ENCODE data around the gene MORC2. TPM values are rescaled to one million over a fixed set of nuclear protein-coding genes. Genes with fewer than 3 reads are reported as not detected.

The MORC2 gene
- total and polyA plus RNA-seq, 4 donors: 4.2 to 12.0 (median 9.8) TPM

- Histone ChIP-seq H3K27ac (ENCODE audit: low read depth in 1 of 2, low read length in 2 of 2) (no peak overlapping the region), H3K4me3 (ENCODE audit: low read depth in 1 of 3, low read length in 3 of 3) (no peak overlapping the region), H3K27me3 (ENCODE audit: control insufficient read depth in 4 of 4, insufficient read depth in 4 of 4, low read length in 3 of 4) (no peaks in the 10 kb centered on the region), H3K9me3 (ENCODE audit: control insufficient read depth in 4 of 4, low read length in 3 of 4) (no peaks in the 10 kb centered on the region), H3K4me1 (ENCODE audit: control insufficient read depth in 4 of 4, insufficient read depth in 4 of 4, low read length in 3 of 4) (peaks cover 0 to 14% (median 9%) of the 10 kb centered on the region in 4 donors), H3K9ac (ENCODE audit: low read depth in 1 of 2, low read length in 2 of 2) (no peak overlapping the region), H3K36me3 (ENCODE audit: control insufficient read depth in 4 of 4, insufficient read depth in 3 of 4, low read depth in 1 of 4, low read length in 3 of 4) (no peaks in the 10 kb centered on the region)
- TF ChIP-seq FOXA2 (IDR thresholded peaks at IDR 0.05) (no peak), NR2F2 (IDR thresholded peaks at IDR 0.05) (no peak), HNF4A (conservative IDR thresholded peaks at IDR 0.05) (no peak)
- 88% methylated on average over 15 of the region's 15 CpGs for WGBS
- no peak for DNase-seq (ENCODE audit: low spot score)
Observed at GRCh38 chr22:30877662-30878515, 90.7 kb downstream of the MORC2 start.

- Histone ChIP-seq H3K27me3 (ENCODE audit: control insufficient read depth in 4 of 4, insufficient read depth in 4 of 4, low read length in 3 of 4) (no peaks in the 10 kb centered on the region), H3K9me3 (ENCODE audit: control insufficient read depth in 4 of 4, low read length in 3 of 4) (no peaks in the 10 kb centered on the region), H3K4me3 (ENCODE audit: low read depth in 1 of 3, low read length in 3 of 3) (no peak overlapping the region), H3K4me1 (ENCODE audit: control insufficient read depth in 4 of 4, insufficient read depth in 4 of 4, low read length in 3 of 4) (peaks cover 0 to 11% (median 7%) of the 10 kb centered on the region in 4 donors), H3K9ac (ENCODE audit: low read depth in 1 of 2, low read length in 2 of 2) (no peak overlapping the region), H3K27ac (ENCODE audit: low read depth in 1 of 2, low read length in 2 of 2) (no peak overlapping the region), H3K36me3 (ENCODE audit: control insufficient read depth in 4 of 4, insufficient read depth in 3 of 4, low read depth in 1 of 4, low read length in 3 of 4) (no peaks in the 10 kb centered on the region)
- TF ChIP-seq SP1 (IDR thresholded peaks at IDR 0.05) (no peak), HNF4A (conservative IDR thresholded peaks at IDR 0.05) (no peak), YY1 (IDR thresholded peaks at IDR 0.05) (no peak), TAF1 (conservative IDR thresholded peaks at IDR 0.05) (no peak), ATF3 (IDR thresholded peaks at IDR 0.05) (no peak), MAX (IDR thresholded peaks at IDR 0.05) (no peak), EGR1 (IDR thresholded peaks at IDR 0.05; ENCODE audit: low read depth in 2 of 2) (no peak), RXRA (IDR thresholded peaks at IDR 0.05) (no peak), REST (IDR thresholded peaks at IDR 0.05) (no peak), FOXA1 (IDR thresholded peaks at IDR 0.05) (no peak), GABPA (IDR thresholded peaks at IDR 0.05 in 1 of 2, conservative IDR thresholded peaks at IDR 0.05 in 1 of 2) (no peak), FOXA2 (IDR thresholded peaks at IDR 0.05) (no peak), ZBTB33 (IDR thresholded peaks at IDR 0.05) (no peak)
- 82% methylated on average over 9 of the region's 9 CpGs for WGBS
- peak; percentile 49 for DNase-seq (ENCODE audit: low spot score)
Observed at GRCh38 chr22:30876915-30877553, 91.5 kb downstream of the MORC2 start.
